Measurements from ENCODE around the gene S100A9.

Gene S100A9

DNA sequence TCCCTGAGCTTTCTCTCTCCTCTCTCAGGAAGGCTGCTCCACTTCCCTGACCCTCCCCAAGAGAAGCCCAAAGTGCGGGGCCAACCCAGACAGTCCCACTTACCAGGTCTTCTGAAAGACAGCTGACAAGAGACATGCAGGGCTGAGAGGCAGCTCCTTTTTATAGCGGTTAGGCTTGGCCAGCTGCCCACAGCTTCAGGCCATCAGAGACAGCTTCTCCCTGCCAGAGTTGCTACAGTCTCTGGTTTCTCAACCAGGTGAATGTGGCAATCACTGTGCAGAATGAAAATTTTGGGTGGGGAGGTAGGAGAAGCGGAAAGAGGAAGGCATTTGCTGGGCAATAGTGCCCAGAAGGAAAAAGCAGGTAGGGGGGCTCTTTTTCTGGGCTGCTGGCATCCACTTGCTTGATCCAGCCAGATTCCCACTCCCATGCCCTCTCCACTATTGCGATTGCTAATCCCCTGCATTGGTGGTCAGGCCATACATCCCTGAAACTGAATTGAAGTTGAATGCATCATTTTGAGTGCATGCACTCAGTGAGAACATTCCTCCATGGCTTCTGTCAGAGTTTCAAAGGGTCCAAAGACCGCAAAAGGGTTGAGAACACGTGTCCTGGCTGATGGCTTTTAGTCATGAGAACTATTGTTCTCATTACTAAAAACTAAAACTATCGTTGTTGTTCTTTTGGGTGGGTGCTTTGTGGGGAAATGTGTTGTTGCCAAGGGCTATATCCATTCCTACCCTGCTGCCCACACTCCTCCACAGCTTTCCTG is 33.5 kb downstream of the S100A9 start, which contains the start of gene S100A8:
Gene S100A8, minus strand, starts transcription at position 136 of the 773 bp plus-strand sequence. CDS start 538 bp downstream, outside the sequence.
- H3K4me3 ChIP-seq (ENCODE audit: low read depth, low read length): no peak within 1 kb of the TSS
- no peak for DNase-seq (ENCODE audit: low read depth)
- TF ChIP-seq, protein P1, sequence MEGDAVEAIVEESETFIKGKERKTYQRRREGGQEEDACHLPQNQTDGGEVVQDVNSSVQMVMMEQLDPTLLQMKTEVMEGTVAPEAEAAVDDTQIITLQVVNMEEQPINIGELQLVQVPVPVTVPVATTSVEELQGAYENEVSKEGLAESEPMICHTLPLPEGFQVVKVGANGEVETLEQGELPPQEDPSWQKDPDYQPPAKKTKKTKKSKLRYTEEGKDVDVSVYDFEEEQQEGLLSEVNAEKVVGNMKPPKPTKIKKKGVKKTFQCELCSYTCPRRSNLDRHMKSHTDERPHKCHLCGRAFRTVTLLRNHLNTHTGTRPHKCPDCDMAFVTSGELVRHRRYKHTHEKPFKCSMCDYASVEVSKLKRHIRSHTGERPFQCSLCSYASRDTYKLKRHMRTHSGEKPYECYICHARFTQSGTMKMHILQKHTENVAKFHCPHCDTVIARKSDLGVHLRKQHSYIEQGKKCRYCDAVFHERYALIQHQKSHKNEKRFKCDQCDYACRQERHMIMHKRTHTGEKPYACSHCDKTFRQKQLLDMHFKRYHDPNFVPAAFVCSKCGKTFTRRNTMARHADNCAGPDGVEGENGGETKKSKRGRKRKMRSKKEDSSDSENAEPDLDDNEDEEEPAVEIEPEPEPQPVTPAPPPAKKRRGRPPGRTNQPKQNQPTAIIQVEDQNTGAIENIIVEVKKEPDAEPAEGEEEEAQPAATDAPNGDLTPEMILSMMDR (IDR thresholded peaks at IDR 0.05; ENCODE audit: insufficient read depth, low read depth, low read length, missing control alignments): no peak

- no peak for DNase-seq (ENCODE audit: low read depth)
- H3K4me3 ChIP-seq (ENCODE audit: low read depth, low read length): no peak overlapping the region
- TF ChIP-seq, protein P1 (IDR thresholded peaks at IDR 0.05; ENCODE audit: insufficient read depth, low read depth, low read length, missing control alignments): no peak
These were observed 34.6 kb downstream of the S100A9 start for GRCh38 chr1:153392258-153392657.

DNA sequence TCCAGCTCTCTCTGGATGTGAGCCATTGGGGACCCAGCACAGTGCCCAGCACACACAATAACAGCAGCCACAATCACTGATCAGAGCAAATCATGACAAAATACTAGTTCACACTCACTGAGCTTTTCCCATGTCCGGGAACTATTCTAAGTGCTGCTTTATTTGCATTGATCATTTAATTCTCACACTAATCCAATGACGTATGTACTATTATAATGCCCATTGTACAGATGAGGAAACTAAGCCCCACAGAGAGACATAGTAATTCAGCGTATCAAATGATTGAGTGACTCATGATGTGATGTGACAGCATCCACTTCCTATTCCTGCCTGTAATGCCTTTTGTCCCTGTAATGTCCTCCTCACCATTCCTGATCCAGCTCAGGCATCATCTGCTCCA is 35.2 kb downstream of the S100A9 start:
- TF ChIP-seq, protein P1 (IDR thresholded peaks at IDR 0.05; ENCODE audit: insufficient read depth, low read depth, low read length, missing control alignments): no peak
- DNase-seq (ENCODE audit: low read depth): no peak
- H3K4me3 ChIP-seq (ENCODE audit: low read depth, low read length): no peak overlapping the region

GRCh38 chr1:153393926-153394325 is 36.3 kb downstream of the S100A9 start:
- TF ChIP-seq, protein P1 (IDR thresholded peaks at IDR 0.05; ENCODE audit: insufficient read depth, low read depth, low read length, missing control alignments): no peak
- no peak for DNase-seq (ENCODE audit: low read depth)
- H3K4me3 ChIP-seq (ENCODE audit: low read depth, low read length): no peak overlapping the region

DNA sequence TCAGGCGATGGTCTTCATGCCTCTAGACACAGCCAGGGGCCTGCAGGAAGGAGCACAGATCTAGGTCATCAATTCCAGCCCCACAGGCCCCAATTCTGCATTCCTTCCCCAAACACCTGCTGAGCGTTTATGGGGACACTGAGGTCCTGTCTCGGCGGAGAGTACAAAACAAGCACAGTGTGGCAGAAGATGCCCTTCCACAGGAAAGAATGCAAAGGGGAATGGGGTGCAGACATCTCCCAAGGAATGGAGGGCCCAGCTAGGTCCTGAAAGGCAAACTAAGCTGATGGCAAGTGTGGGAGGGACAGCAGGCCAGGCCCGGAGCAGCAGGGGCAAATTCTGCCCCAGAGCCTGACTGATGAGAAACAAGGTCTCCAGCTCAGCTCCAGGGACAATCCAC is 36.7 kb downstream of the S100A9 start:
- H3K4me3 ChIP-seq (ENCODE audit: low read depth, low read length): no peak overlapping the region
- TF ChIP-seq, protein P1 (IDR thresholded peaks at IDR 0.05; ENCODE audit: insufficient read depth, low read depth, low read length, missing control alignments): no peak
- no peak for DNase-seq (ENCODE audit: low read depth)

DNA sequence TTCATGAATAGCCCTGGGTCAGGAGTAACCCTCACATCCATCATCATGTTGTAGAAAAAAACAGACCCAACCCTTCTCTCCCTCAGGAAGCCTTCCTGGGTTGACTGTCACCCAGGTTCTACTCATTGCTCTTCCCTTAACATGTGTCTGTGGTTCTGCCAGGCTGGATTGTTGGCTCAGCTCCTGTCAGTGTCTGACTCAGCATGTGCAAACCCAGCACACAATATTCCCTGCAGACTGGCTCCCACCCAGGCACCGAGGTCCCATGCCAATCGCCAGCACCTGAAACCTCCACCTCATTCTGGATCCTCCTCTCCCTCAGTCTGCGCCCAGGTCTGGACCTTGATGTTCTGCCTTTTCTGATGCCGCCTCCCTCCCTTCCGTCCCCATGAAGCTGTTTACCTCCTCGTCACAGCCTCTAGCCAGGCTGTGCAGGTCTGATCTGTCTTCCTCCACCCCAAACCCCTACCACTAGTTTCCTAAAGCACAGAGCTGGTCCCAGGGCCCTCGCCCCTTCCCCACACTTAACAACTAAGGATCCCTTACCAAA is 37.6 kb downstream of the S100A9 start:
- TF ChIP-seq, protein P1 (IDR thresholded peaks at IDR 0.05; ENCODE audit: insufficient read depth, low read depth, low read length, missing control alignments): no peak
- no peak for DNase-seq (ENCODE audit: low read depth)
- H3K4me3 ChIP-seq (ENCODE audit: low read depth, low read length): no peak overlapping the region
